Measurements from ENCODE around the gene WAPL.
"Not testable (repeated sequence)": the region's sequence is repeated elsewhere in the genome, so short reads cannot be mapped to it uniquely, and the experiment has no call there.

Gene WAPL

GRCh38 chr10:86411281-86411841 lies 110.2 kb downstream of the WAPL start:
- no peak for DNase-seq

- DNase-seq = no peak
Observed at GRCh38 chr10:86410542-86411124, 111.0 kb downstream of the WAPL start.

- no peak for DNase-seq
Observed at GRCh38 chr10:86409183-86409582, 112.4 kb downstream of the WAPL start.

- DNase-seq = no peak
Observed at GRCh38 chr10:86403183-86403797, 118.3 kb downstream of the WAPL start.

- DNase-seq = peak; percentile 56
Observed at GRCh38 chr10:86402283-86402941, 119.2 kb downstream of the WAPL start.

GRCh38 chr10:86401588-86402282 lies 119.9 kb downstream of the WAPL start:
- DNase-seq = peak; percentile 69

GRCh38 chr10:86400705-86401587 lies 120.6 kb downstream of the WAPL start:
- DNase-seq = peak; percentile 65

- DNase-seq = peak; percentile 94
Observed at GRCh38 chr10:86399879-86400704, 121.5 kb downstream of the WAPL start.

GRCh38 chr10:86399514-86399878 lies 122.1 kb downstream of the WAPL start:
- no peak for DNase-seq

- no peak for DNase-seq
Observed at GRCh38 chr10:86397120-86397519, 124.5 kb downstream of the WAPL start.

- no peak for DNase-seq
Observed at GRCh38 chr10:86393862-86394455, 127.6 kb downstream of the WAPL start.

GRCh38 chr10:86393362-86393761 lies 128.2 kb downstream of the WAPL start:
- DNase-seq = no peak

- no peak for DNase-seq
Observed at GRCh38 chr10:86392723-86393094, 128.9 kb downstream of the WAPL start.

GRCh38 chr10:86391986-86392722 lies 129.4 kb downstream of the WAPL start:
- DNase-seq = no peak

GRCh38 chr10:86391236-86391840 lies 130.3 kb downstream of the WAPL start:
- DNase-seq = peak; percentile 60

GRCh38 chr10:86390337-86391120 lies 131.1 kb downstream of the WAPL start:
- DNase-seq = no peak

GRCh38 chr10:86389441-86390193 lies 132.0 kb downstream of the WAPL start:
- no peak for DNase-seq

GRCh38 chr10:86389109-86389440 lies 132.5 kb downstream of the WAPL start:
- not testable (repeated sequence) for DNase-seq
